ENCODE results near the gene SMIM44. TPM values are rescaled to one million over a fixed set of nuclear protein-coding genes. Genes with fewer than 3 reads are reported as not detected.
"Not testable (repeated sequence)": the region's sequence is repeated elsewhere in the genome, so short reads cannot be mapped to it uniquely, and the experiment has no call there.

SMIM44 gene
- total RNA-seq, 1 donor from 2014 or later, result not detected

GRCh38 chr19:3462991-3463713 lies 20.1 kb downstream of the SMIM44 start:
- no peak for FAIRE-seq
- no peak for DNase-seq (ENCODE audit: low spot score in 2 of 2)

- FAIRE-seq (no peak), DNase-seq (ENCODE audit: low spot score in 2 of 2) (no peak)
These were observed 23.2 kb downstream of the SMIM44 start for GRCh38 chr19:3459965-3460582.

GRCh38 chr19:3459089-3459881 lies 24.0 kb downstream of the SMIM44 start:
- peak; percentile 77 to 86 for DNase-seq (ENCODE audit: low spot score in 2 of 2)
- FAIRE-seq, result no peak

GRCh38 chr19:3458229-3459088 lies 24.8 kb downstream of the SMIM44 start:
- no peak for FAIRE-seq

GRCh38 chr19:3457528-3458228 lies 25.6 kb downstream of the SMIM44 start:
- DNase-seq (ENCODE audit: low spot score in 2 of 2) (no peak), FAIRE-seq (no peak)

More at GRCh38 chr19:3458229-3459088, 24.8 kb downstream of the SMIM44 start:
- DNase-seq (ENCODE audit: low spot score in 2 of 2), result peak in 1 of 2 donors; percentile 54

- DNase-seq (ENCODE audit: low spot score in 2 of 2), result no peak
- FAIRE-seq, result no peak
These were observed 26.2 kb downstream of the SMIM44 start for GRCh38 chr19:3456925-3457527.

- FAIRE-seq (no peak), DNase-seq (ENCODE audit: low spot score in 2 of 2) (no peak)
These were observed 27.2 kb downstream of the SMIM44 start for GRCh38 chr19:3455960-3456601.

GRCh38 chr19:3455393-3455955 lies 27.8 kb downstream of the SMIM44 start:
- no peak for FAIRE-seq

GRCh38 chr19:3454656-3455392 lies 28.4 kb downstream of the SMIM44 start:
- no peak for DNase-seq (ENCODE audit: low spot score in 2 of 2)
- FAIRE-seq, result no peak

More at GRCh38 chr19:3455393-3455955, 27.8 kb downstream of the SMIM44 start:
- DNase-seq (ENCODE audit: low spot score in 2 of 2), result no peak

GRCh38 chr19:3453840-3454239 lies 29.4 kb downstream of the SMIM44 start:
- no peak for DNase-seq (ENCODE audit: low spot score in 2 of 2)
- no peak for FAIRE-seq

- not testable (repeated sequence) for DNase-seq (ENCODE audit: low spot score in 2 of 2); FAIRE-seq
These were observed 30.4 kb downstream of the SMIM44 start for GRCh38 chr19:3452942-3453214.

GRCh38 chr19:3452171-3452941 lies 30.9 kb downstream of the SMIM44 start:
- FAIRE-seq (no peak), DNase-seq (ENCODE audit: low spot score in 2 of 2) (no peak)

- DNase-seq (ENCODE audit: low spot score in 2 of 2) (no peak), FAIRE-seq (no peak)
These were observed 31.8 kb downstream of the SMIM44 start for GRCh38 chr19:3451451-3451866.

- DNase-seq (ENCODE audit: low spot score in 2 of 2) (peak in 1 of 2 donors; percentile 55), FAIRE-seq (no peak)
These were observed 32.3 kb downstream of the SMIM44 start for GRCh38 chr19:3450796-3451411.

- no peak for FAIRE-seq
These were observed 34.5 kb downstream of the SMIM44 start for GRCh38 chr19:3448616-3449334.

GRCh38 chr19:3446657-3447056 lies 36.6 kb downstream of the SMIM44 start:
- DNase-seq (ENCODE audit: low spot score in 2 of 2); FAIRE-seq: not testable (repeated sequence)

More at GRCh38 chr19:3448616-3449334, 34.5 kb downstream of the SMIM44 start:
- no peak for DNase-seq (ENCODE audit: low spot score in 2 of 2)
